ENCODE measurements around the gene CSNK1G3.

DNA sequence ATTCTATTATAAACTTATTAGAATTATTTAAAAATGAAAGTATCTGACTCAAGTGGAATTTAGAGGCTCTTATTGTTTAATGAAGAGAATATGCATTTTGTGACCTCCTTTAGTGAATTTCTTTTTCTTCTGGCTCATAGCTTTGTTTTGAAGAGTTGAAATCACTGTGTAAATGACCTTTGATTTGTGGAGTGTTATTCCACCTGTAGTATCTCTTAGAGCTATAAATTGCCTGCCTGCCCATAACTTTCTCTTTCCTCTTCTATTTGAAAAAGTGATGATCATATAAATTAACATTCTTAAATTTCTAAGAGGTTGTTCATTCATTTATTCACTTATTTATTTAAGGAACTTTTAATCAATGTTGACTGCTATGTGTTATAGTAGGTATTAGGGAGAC lies 16.1 kb downstream of the CSNK1G3 start:
- TF ChIP-seq, protein P1, sequence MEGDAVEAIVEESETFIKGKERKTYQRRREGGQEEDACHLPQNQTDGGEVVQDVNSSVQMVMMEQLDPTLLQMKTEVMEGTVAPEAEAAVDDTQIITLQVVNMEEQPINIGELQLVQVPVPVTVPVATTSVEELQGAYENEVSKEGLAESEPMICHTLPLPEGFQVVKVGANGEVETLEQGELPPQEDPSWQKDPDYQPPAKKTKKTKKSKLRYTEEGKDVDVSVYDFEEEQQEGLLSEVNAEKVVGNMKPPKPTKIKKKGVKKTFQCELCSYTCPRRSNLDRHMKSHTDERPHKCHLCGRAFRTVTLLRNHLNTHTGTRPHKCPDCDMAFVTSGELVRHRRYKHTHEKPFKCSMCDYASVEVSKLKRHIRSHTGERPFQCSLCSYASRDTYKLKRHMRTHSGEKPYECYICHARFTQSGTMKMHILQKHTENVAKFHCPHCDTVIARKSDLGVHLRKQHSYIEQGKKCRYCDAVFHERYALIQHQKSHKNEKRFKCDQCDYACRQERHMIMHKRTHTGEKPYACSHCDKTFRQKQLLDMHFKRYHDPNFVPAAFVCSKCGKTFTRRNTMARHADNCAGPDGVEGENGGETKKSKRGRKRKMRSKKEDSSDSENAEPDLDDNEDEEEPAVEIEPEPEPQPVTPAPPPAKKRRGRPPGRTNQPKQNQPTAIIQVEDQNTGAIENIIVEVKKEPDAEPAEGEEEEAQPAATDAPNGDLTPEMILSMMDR (IDR thresholded peaks at IDR 0.05) = no peak
- TF ChIP-seq POLR2A (IDR thresholded peaks at IDR 0.05) = no peak
